ENCODE measurements around the gene KLHL11. TPM values are rescaled to one million over a fixed set of nuclear protein-coding genes. Genes with fewer than 3 reads are reported as not detected.

Gene KLHL11
- polyA plus RNA-seq, 2 donors = 0.59 to 0.74 TPM

GRCh38 chr17:41816637-41817320, 48.4 kb downstream of the KLHL11 start:
- H3K9me3 ChIP-seq (ENCODE audit: control insufficient read depth in 2 of 2, insufficient read depth in 1 of 2, low read depth in 1 of 2, low read length in 1 of 2) = no peaks in the 10 kb centered on the region
- H3K36me3 ChIP-seq (ENCODE audit: control insufficient read depth in 2 of 2, insufficient read depth in 2 of 2, low read length in 1 of 2) = no peaks in the 10 kb centered on the region
- peaks cover 0 to 4% of the 10 kb centered on the region in 2 donors for H3K4me1 ChIP-seq (ENCODE audit: control insufficient read depth in 2 of 2, insufficient read depth in 2 of 2, low read length in 1 of 2)
- H3K4me3 ChIP-seq (ENCODE audit: low read depth in 1 of 2, low read length in 2 of 2) = no peak overlapping the region
- no peak overlapping the region for H3K27ac ChIP-seq (ENCODE audit: low read depth in 2 of 2, low read length in 1 of 2)
- H3K27me3 ChIP-seq (ENCODE audit: control insufficient read depth in 1 of 2, insufficient read depth in 2 of 2, low read length in 2 of 2) = no peaks in the 10 kb centered on the region
- 91% methylated on average over 23 of the region's 23 CpGs for WGBS, 2 donors

- 29 to 32% methylated on average over 1 of the region's 1 CpG for WGBS, 2 donors
- H3K27ac ChIP-seq (ENCODE audit: low read depth in 2 of 2, low read length in 1 of 2) = no peak overlapping the region
- no peaks in the 10 kb centered on the region for H3K27me3 ChIP-seq (ENCODE audit: control insufficient read depth in 1 of 2, insufficient read depth in 2 of 2, low read length in 2 of 2)
- no peaks in the 10 kb centered on the region for H3K36me3 ChIP-seq (ENCODE audit: control insufficient read depth in 2 of 2, insufficient read depth in 2 of 2, low read length in 1 of 2)
- H3K9me3 ChIP-seq (ENCODE audit: control insufficient read depth in 2 of 2, insufficient read depth in 1 of 2, low read depth in 1 of 2, low read length in 1 of 2) = no peaks in the 10 kb centered on the region
- H3K4me1 ChIP-seq (ENCODE audit: control insufficient read depth in 2 of 2, insufficient read depth in 2 of 2, low read length in 1 of 2) = peaks cover 5 to 10% of the 10 kb centered on the region in 2 donors
- no peak overlapping the region for H3K4me3 ChIP-seq (ENCODE audit: low read depth in 1 of 2, low read length in 2 of 2)
Observed at GRCh38 chr17:41814195-41814594, 51.0 kb downstream of the KLHL11 start.

- Histone ChIP-seq H3K9me3 (ENCODE audit: control insufficient read depth in 2 of 2, insufficient read depth in 1 of 2, low read depth in 1 of 2, low read length in 1 of 2) (no peaks in the 10 kb centered on the region), H3K27me3 (ENCODE audit: control insufficient read depth in 1 of 2, insufficient read depth in 2 of 2, low read length in 2 of 2) (no peaks in the 10 kb centered on the region), H3K36me3 (ENCODE audit: control insufficient read depth in 2 of 2, insufficient read depth in 2 of 2, low read length in 1 of 2) (no peaks in the 10 kb centered on the region), H3K27ac (ENCODE audit: low read depth in 2 of 2, low read length in 1 of 2) (peak overlapping the region in 1 of 2 donors; percentile 13), H3K4me3 (ENCODE audit: low read depth in 1 of 2, low read length in 2 of 2) (no peak overlapping the region), H3K4me1 (ENCODE audit: control insufficient read depth in 2 of 2, insufficient read depth in 2 of 2, low read length in 1 of 2) (peaks cover 5 to 10% of the 10 kb centered on the region in 2 donors)
- 77 to 84% methylated on average over 9 of the region's 9 CpGs for WGBS, 2 donors
Observed at GRCh38 chr17:41813699-41814124, 51.5 kb downstream of the KLHL11 start.

- Histone ChIP-seq H3K27ac (ENCODE audit: low read depth in 2 of 2, low read length in 1 of 2) (peak overlapping the region in 1 of 2 donors; percentile 19), H3K4me3 (ENCODE audit: low read depth in 1 of 2, low read length in 2 of 2) (peak overlapping the region in 1 of 2 donors; percentile 27)
Observed at GRCh38 chr17:41813152-41813680, 52.0 kb downstream of the KLHL11 start.

GRCh38 chr17:41812381-41813151, 52.7 kb downstream of the KLHL11 start, which contains the start of gene FKBP10:
FKBP10 (plus strand) TSS chr17:41813004; CDS start chr17:41813035, 31 bp downstream.
- peak within 1 kb of the TSS in 1 of 2 donors; percentile 56 for H3K27ac ChIP-seq (ENCODE audit: low read depth in 2 of 2, low read length in 1 of 2)
- WGBS, 2 donors = 4 to 8% methylated on average over 35 of the region's 35 CpGs
- H3K27me3 ChIP-seq (ENCODE audit: control insufficient read depth in 1 of 2, insufficient read depth in 2 of 2, low read length in 2 of 2) = no peaks in the 10 kb centered on the region

More at GRCh38 chr17:41813152-41813680, 52.0 kb downstream of the KLHL11 start:
- H3K4me1 ChIP-seq (ENCODE audit: control insufficient read depth in 2 of 2, insufficient read depth in 2 of 2, low read length in 1 of 2) = peaks cover 5 to 10% of the 10 kb centered on the region in 2 donors
- H3K36me3 ChIP-seq (ENCODE audit: control insufficient read depth in 2 of 2, insufficient read depth in 2 of 2, low read length in 1 of 2) = no peaks in the 10 kb centered on the region
- WGBS, 2 donors = 37 to 40% methylated on average over 8 to 12 of the region's 12 CpGs
- no peaks in the 10 kb centered on the region for H3K27me3 ChIP-seq (ENCODE audit: control insufficient read depth in 1 of 2, insufficient read depth in 2 of 2, low read length in 2 of 2)
- no peaks in the 10 kb centered on the region for H3K9me3 ChIP-seq (ENCODE audit: control insufficient read depth in 2 of 2, insufficient read depth in 1 of 2, low read depth in 1 of 2, low read length in 1 of 2)

GRCh38 chr17:41811549-41812380, 53.5 kb downstream of the KLHL11 start, which contains the start of gene P3H4:
P3H4 (minus strand) TSS chr17:41811949; CDS start chr17:41811915, 34 bp downstream.
- Histone ChIP-seq H3K27me3 (ENCODE audit: control insufficient read depth in 1 of 2, insufficient read depth in 2 of 2, low read length in 2 of 2) (no peaks in the 10 kb centered on the region), H3K27ac (ENCODE audit: low read depth in 2 of 2, low read length in 1 of 2) (peak within 1 kb of the TSS in 1 of 2 donors; percentile 56), H3K36me3 (ENCODE audit: control insufficient read depth in 2 of 2, insufficient read depth in 2 of 2, low read length in 1 of 2) (peaks cover 0 to 4% of the 10 kb centered on the region in 2 donors), H3K4me1 (ENCODE audit: control insufficient read depth in 2 of 2, insufficient read depth in 2 of 2, low read length in 1 of 2) (peaks cover 5 to 10% of the 10 kb centered on the region in 2 donors), H3K9me3 (ENCODE audit: control insufficient read depth in 2 of 2, insufficient read depth in 1 of 2, low read depth in 1 of 2, low read length in 1 of 2) (no peaks in the 10 kb centered on the region), H3K4me3 (ENCODE audit: low read depth in 1 of 2, low read length in 2 of 2) (peak within 1 kb of the TSS; percentile 54 to 71)
- WGBS, 2 donors = 0% methylated on average over 88 to 96 of the region's 96 CpGs

More at GRCh38 chr17:41812381-41813151, 52.7 kb downstream of the KLHL11 start, which contains the start of gene FKBP10:
- Histone ChIP-seq H3K36me3 (ENCODE audit: control insufficient read depth in 2 of 2, insufficient read depth in 2 of 2, low read length in 1 of 2) (no peaks in the 10 kb centered on the region), H3K9me3 (ENCODE audit: control insufficient read depth in 2 of 2, insufficient read depth in 1 of 2, low read depth in 1 of 2, low read length in 1 of 2) (no peaks in the 10 kb centered on the region), H3K4me3 (ENCODE audit: low read depth in 1 of 2, low read length in 2 of 2) (peak within 1 kb of the TSS; percentile 54 to 71), H3K4me1 (ENCODE audit: control insufficient read depth in 2 of 2, insufficient read depth in 2 of 2, low read length in 1 of 2) (peaks cover 5 to 10% of the 10 kb centered on the region in 2 donors)

GRCh38 chr17:41810659-41811548, 54.3 kb downstream of the KLHL11 start:
- Histone ChIP-seq H3K27me3 (ENCODE audit: control insufficient read depth in 1 of 2, insufficient read depth in 2 of 2, low read length in 2 of 2) (no peaks in the 10 kb centered on the region), H3K27ac (ENCODE audit: low read depth in 2 of 2, low read length in 1 of 2) (peak overlapping the region in 1 of 2 donors; percentile 56), H3K4me3 (ENCODE audit: low read depth in 1 of 2, low read length in 2 of 2) (peak overlapping the region; percentile 54 to 71), H3K9me3 (ENCODE audit: control insufficient read depth in 2 of 2, insufficient read depth in 1 of 2, low read depth in 1 of 2, low read length in 1 of 2) (no peaks in the 10 kb centered on the region), H3K36me3 (ENCODE audit: control insufficient read depth in 2 of 2, insufficient read depth in 2 of 2, low read length in 1 of 2) (peaks cover 0 to 7% of the 10 kb centered on the region in 2 donors), H3K4me1 (ENCODE audit: control insufficient read depth in 2 of 2, insufficient read depth in 2 of 2, low read length in 1 of 2) (peaks cover 5 to 10% of the 10 kb centered on the region in 2 donors)
- 27 to 28% methylated on average over 52 to 58 of the region's 58 CpGs for WGBS, 2 donors

GRCh38 chr17:41806685-41807445, 58.4 kb downstream of the KLHL11 start:
- WGBS, 2 donors = 85 to 87% methylated on average over 8 of the region's 8 CpGs
- Histone ChIP-seq H3K4me1 (ENCODE audit: control insufficient read depth in 2 of 2, insufficient read depth in 2 of 2, low read length in 1 of 2) (peaks cover 5 to 6% of the 10 kb centered on the region in 2 donors), H3K36me3 (ENCODE audit: control insufficient read depth in 2 of 2, insufficient read depth in 2 of 2, low read length in 1 of 2) (peaks cover 0 to 7% of the 10 kb centered on the region in 2 donors), H3K27me3 (ENCODE audit: control insufficient read depth in 1 of 2, insufficient read depth in 2 of 2, low read length in 2 of 2) (no peaks in the 10 kb centered on the region), H3K9me3 (ENCODE audit: control insufficient read depth in 2 of 2, insufficient read depth in 1 of 2, low read depth in 1 of 2, low read length in 1 of 2) (no peaks in the 10 kb centered on the region), H3K4me3 (ENCODE audit: low read depth in 1 of 2, low read length in 2 of 2) (no peak overlapping the region), H3K27ac (ENCODE audit: low read depth in 2 of 2, low read length in 1 of 2) (no peak overlapping the region)

Data from esophagus (tissue), 2 donors.